Stimulated activated CD4-positive, alpha-beta T cell treated with anti-CD3 and anti-CD28 coated beads, Interleukin-4, amount 100 ng/mL, for 48 hours (primary cell): ENCODE measurements around the gene SPDYE3.
A peak's percentile ranks its signal among the peaks of the same experiment; 100 is the strongest.
"Not testable (repeated sequence)": the region's sequence is repeated elsewhere in the genome, so short reads cannot be mapped to it uniquely, and the experiment has no call there.

Experiments used
- DNase-seq, 2 donors: peaks; one replicate each; pipeline ENCODE4 v3.0.0-alpha.2; 2020; ENCODE audit warnings: low read depth in 2 of 2

SPDYE3 gene

GRCh38 chr7:100287191-100287969, 20.1 kb upstream of the SPDYE3 start:
- DNase-seq: not testable (repeated sequence)

- DNase-seq: not testable (repeated sequence)
Measured at GRCh38 chr7:100288258-100288657, 19.2 kb upstream of the SPDYE3 start.

GRCh38 chr7:100292162-100292561, 15.3 kb upstream of the SPDYE3 start:
- DNase-seq: not testable (repeated sequence)

GRCh38 chr7:100295269-100295668, 12.2 kb upstream of the SPDYE3 start:
- not testable (repeated sequence) for DNase-seq

GRCh38 chr7:100297852-100298631, 9.5 kb upstream of the SPDYE3 start:
- not testable (repeated sequence) for DNase-seq

GRCh38 chr7:100298632-100298895, 8.9 kb upstream of the SPDYE3 start:
- DNase-seq: not testable (repeated sequence)

GRCh38 chr7:100304526-100304925, 3.0 kb upstream of the SPDYE3 start:
- DNase-seq: not testable (repeated sequence)

GRCh38 chr7:100318329-100318728, 10.8 kb downstream of the SPDYE3 start:
- not testable (repeated sequence) for DNase-seq

- not testable (repeated sequence) for DNase-seq
Measured at GRCh38 chr7:100321648-100322047, 14.1 kb downstream of the SPDYE3 start.

GRCh38 chr7:100324194-100324593, 16.7 kb downstream of the SPDYE3 start:
- DNase-seq: not testable (repeated sequence)

- DNase-seq: not testable (repeated sequence)
Measured at GRCh38 chr7:100325671-100326070, 18.2 kb downstream of the SPDYE3 start.

GRCh38 chr7:100326914-100327313, 19.4 kb downstream of the SPDYE3 start:
- not testable (repeated sequence) for DNase-seq

- peak; percentile 70 to 78 for DNase-seq
Measured at GRCh38 chr7:100335566-100336466, 28.3 kb downstream of the SPDYE3 start.

- DNase-seq: not testable (repeated sequence)
Measured at GRCh38 chr7:100338083-100338696, 30.7 kb downstream of the SPDYE3 start.

GRCh38 chr7:100341286-100341685, 33.8 kb downstream of the SPDYE3 start:
- not testable (repeated sequence) for DNase-seq

GRCh38 chr7:100342765-100343164, 35.3 kb downstream of the SPDYE3 start:
- DNase-seq: no peak

GRCh38 chr7:100344124-100344559, 36.6 kb downstream of the SPDYE3 start:
- DNase-seq: not testable (repeated sequence)

GRCh38 chr7:100344560-100345287, 37.2 kb downstream of the SPDYE3 start:
- peak; percentile 53 to 74 for DNase-seq

GRCh38 chr7:100345288-100345672, 37.8 kb downstream of the SPDYE3 start:
- DNase-seq: peak; percentile 25 to 56

- no peak for DNase-seq
Measured at GRCh38 chr7:100346921-100347320, 39.4 kb downstream of the SPDYE3 start.

- no peak for DNase-seq
Measured at GRCh38 chr7:100348805-100349204, 41.3 kb downstream of the SPDYE3 start.
